ENCODE measurements around the gene TSHZ2. TPM values are rescaled to one million over a fixed set of nuclear protein-coding genes. Genes with fewer than 3 reads are reported as not detected.

Gene TSHZ2
- total RNA-seq, 2 donors from 2014 or later, result 3.3 to 6.2 TPM

DNA sequence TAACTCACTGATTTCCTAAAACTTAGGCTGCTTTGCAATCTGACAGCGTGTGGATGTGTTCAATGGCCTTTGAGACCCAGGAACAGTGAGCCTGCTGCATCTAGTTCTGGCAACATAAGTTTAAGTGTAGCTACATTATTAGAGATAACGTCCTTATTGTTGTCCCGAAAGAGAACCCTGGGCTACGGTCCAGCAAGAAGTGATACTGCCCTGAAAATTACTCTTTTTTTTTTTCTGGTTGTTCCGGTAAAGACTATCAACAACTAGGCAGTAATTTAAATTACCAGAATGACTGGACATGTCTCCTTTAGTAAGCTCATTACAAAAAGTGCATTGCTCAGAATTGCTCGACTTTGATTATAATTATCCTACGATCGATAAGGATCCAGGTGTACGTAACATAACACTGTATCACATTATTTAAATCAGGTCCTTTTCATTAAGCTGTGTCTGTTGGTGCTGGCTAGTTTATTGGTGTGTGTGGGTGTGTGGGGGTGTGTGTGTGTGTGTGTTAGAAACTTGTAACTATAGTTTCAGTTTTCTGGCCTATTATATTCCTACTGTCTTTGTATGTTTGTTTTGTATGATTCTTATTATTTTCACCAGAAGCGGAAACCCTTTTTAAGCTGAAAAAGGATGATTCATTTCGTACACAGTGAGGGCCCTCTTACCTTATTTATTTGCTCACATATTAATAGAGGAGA lies 3.0 kb downstream of the TSHZ2 start:
- H3K27me3 ChIP-seq, result no peaks in the 10 kb centered on the region
- DNase-seq (ENCODE audit: low spot score), result no peak
- H3K27ac ChIP-seq, result peak overlapping the region in 1 of 2 donors; percentile 59
- H3K4me1 ChIP-seq, result peaks cover 0 to 4% of the 10 kb centered on the region in 2 donors
- no peaks in the 10 kb centered on the region for H3K36me3 ChIP-seq
- no peaks in the 10 kb centered on the region for H3K9me3 ChIP-seq
- peak overlapping the region; percentile 44 to 55 for H3K4me3 ChIP-seq
- TF ChIP-seq, protein P1, sequence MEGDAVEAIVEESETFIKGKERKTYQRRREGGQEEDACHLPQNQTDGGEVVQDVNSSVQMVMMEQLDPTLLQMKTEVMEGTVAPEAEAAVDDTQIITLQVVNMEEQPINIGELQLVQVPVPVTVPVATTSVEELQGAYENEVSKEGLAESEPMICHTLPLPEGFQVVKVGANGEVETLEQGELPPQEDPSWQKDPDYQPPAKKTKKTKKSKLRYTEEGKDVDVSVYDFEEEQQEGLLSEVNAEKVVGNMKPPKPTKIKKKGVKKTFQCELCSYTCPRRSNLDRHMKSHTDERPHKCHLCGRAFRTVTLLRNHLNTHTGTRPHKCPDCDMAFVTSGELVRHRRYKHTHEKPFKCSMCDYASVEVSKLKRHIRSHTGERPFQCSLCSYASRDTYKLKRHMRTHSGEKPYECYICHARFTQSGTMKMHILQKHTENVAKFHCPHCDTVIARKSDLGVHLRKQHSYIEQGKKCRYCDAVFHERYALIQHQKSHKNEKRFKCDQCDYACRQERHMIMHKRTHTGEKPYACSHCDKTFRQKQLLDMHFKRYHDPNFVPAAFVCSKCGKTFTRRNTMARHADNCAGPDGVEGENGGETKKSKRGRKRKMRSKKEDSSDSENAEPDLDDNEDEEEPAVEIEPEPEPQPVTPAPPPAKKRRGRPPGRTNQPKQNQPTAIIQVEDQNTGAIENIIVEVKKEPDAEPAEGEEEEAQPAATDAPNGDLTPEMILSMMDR (IDR thresholded peaks at IDR 0.05), result no peak

DNA sequence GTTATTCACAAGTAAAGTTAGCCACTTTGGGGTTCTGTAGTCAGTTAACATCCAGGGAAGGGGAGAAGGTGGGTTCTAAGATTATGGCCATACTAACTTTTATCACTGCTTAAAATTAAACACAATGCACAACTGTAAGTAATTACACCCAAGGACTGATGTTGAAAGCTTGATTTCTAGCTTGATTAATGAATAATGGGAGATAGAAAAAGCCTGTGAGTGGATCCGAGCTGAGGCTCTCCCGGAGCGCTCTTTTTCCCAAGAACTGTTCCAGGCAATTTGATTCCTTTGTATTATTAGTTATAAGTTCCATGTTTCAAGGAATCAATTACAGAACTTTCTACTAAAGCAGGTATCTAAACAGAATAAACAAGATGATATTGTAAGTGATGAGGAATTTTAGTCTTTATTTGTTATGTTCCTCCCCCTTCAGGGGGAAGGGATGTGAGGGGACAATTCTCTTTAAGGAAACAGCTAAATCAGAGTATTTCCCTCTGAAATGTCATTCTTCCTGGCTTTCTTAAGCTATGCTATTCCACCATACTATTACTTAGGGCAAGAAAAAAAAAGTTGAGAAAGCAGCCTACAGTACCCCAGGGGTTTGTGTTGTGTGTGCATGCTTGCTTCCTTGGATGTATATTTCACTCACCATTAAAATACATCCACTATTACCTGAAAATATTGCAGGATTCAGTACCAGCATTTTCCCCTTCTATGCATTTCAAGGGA lies 3.8 kb downstream of the TSHZ2 start:
- Histone ChIP-seq H3K9me3 (no peaks in the 10 kb centered on the region), H3K27me3 (no peaks in the 10 kb centered on the region), H3K36me3 (no peaks in the 10 kb centered on the region), H3K4me1 (peaks cover 0 to 4% of the 10 kb centered on the region in 2 donors), H3K4me3 (peak overlapping the region in 1 of 2 donors; percentile 55), H3K27ac (no peak overlapping the region)
- no peak for DNase-seq (ENCODE audit: low spot score)
- TF ChIP-seq, protein P1 (IDR thresholded peaks at IDR 0.05), result no peak

DNA sequence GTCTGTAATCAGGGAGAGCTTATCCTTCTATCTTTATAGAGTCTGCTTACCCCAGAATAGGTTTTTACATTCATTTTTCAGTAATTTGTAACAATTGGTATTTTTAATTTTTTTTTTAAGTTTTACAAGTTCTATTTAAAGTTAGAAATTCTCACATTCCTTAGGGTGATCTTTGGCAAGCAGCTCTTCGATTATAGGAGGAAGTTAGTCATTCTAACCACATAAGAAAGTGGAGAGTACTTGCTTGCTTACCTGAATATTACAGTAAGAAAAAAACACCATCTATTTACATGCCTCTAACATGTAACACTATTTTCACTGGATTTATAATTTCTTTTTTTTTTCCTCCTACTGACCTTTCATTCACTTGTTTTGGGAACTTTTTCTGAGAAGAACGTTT lies 6.7 kb downstream of the TSHZ2 start:
- no peak overlapping the region for H3K4me3 ChIP-seq
- H3K27ac ChIP-seq, result no peak overlapping the region
- H3K36me3 ChIP-seq, result no peaks in the 10 kb centered on the region
- no peaks in the 10 kb centered on the region for H3K9me3 ChIP-seq
- TF ChIP-seq, protein P1 (IDR thresholded peaks at IDR 0.05), result no peak
- no peak for DNase-seq (ENCODE audit: low spot score)
- no peaks in the 10 kb centered on the region for H3K27me3 ChIP-seq
- H3K4me1 ChIP-seq, result no peaks in the 10 kb centered on the region

DNA sequence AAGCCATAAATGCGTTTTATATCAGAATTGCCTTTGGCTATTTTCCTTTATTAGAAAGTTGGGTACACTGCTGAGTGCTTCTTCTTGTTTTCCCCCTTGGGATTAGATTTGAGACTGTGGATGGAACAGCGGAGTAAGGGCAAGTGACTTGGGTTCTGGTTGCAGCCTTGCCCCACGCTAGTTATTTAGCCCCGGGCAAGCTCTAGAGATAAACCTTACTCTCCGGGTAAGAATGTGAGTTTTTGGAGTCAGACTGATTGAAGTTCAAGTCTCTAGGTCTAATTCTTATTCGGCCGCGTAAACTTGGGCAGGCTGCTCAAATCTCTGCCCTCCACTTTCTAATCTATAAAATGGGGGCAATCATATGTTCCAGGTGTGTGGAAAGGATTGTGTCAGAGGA lies 8.9 kb downstream of the TSHZ2 start:
- DNase-seq (ENCODE audit: low spot score), result no peak
- H3K4me3 ChIP-seq, result no peak overlapping the region
- H3K36me3 ChIP-seq, result no peaks in the 10 kb centered on the region
- H3K4me1 ChIP-seq, result no peaks in the 10 kb centered on the region
- H3K27me3 ChIP-seq, result no peaks in the 10 kb centered on the region
- H3K27ac ChIP-seq, result no peak overlapping the region
- no peaks in the 10 kb centered on the region for H3K9me3 ChIP-seq
- TF ChIP-seq, protein P1 (IDR thresholded peaks at IDR 0.05), result no peak

DNA sequence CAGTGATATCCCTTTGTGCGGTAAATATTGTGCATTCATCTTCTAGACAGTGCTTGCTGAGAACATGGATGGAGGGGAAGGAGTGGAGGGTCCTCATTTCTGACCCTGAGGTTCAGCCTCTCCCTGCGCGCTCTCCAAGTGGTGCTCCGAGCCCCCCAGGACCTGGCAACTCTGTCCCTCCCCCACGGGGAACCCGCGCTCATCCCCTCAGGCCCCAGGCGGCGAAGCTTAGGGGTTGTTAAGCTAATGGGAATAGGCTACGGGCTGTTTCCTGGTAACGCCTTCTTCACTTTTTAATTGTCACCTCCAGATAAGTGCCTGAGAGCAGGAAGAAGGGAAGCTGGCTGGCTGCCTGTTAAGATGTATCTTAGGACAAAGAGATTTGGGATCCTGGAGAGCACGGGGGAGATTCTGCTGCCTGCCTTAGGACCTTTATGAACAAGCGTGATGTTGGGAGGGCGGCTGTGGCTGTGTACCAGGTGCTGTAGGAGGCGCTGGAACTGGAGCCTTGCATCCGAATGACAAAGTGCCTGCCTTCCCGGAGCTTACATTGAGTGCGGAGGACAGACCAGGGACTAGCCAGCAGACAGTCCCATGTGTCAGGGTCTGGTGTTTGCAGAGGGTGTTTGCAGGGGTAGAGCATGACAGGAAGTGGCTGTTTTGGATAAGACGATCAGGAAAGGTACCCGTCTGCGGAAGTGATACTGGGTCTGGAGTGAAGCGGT lies 11.7 kb downstream of the TSHZ2 start:
- Histone ChIP-seq H3K36me3 (no peaks in the 10 kb centered on the region), H3K27ac (no peak overlapping the region), H3K27me3 (no peaks in the 10 kb centered on the region), H3K4me1 (no peaks in the 10 kb centered on the region), H3K4me3 (no peak overlapping the region), H3K9me3 (no peaks in the 10 kb centered on the region)
- TF ChIP-seq, protein P1 (IDR thresholded peaks at IDR 0.05), result no peak
- DNase-seq (ENCODE audit: low spot score), result no peak
